Nephron (organoid): ENCODE measurements around the gene ABITRAM.
"Not testable (repeated sequence)": the region's sequence is repeated elsewhere in the genome, so short reads cannot be mapped to it uniquely, and the experiment has no call there.

Experiments used
- H3K27ac Mint-ChIP-seq, 3 experiments: 2 replicates each; pipeline ENCODE4 v1.8.0; 2020; ENCODE audit warnings: mixed read lengths in 3 of 3, mild to moderate bottlenecking in 2 of 3, moderate library complexity in 1 of 3
- H3K27me3 Mint-ChIP-seq: 2 replicates; pipeline ENCODE4 v1.8.0; 2021; ENCODE audit warnings: low read depth, mild to moderate bottlenecking, moderate library complexity, mixed read lengths
- H3K36me3 Mint-ChIP-seq: 2 replicates; pipeline ENCODE4 v1.8.0; 2020; ENCODE audit warnings: low read depth, mixed read lengths
- H3K4me1 Mint-ChIP-seq: 2 replicates; pipeline ENCODE4 v1.8.0; 2020; ENCODE audit warnings: mixed read lengths
- H3K4me3 Mint-ChIP-seq, 3 experiments: 2 replicates each; pipeline ENCODE4 v1.8.0; 2020; ENCODE audit warnings: mild to moderate bottlenecking in 3 of 3, mixed read lengths in 3 of 3, moderate library complexity in 2 of 3
- H3K9me3 Mint-ChIP-seq: 2 replicates; pipeline ENCODE4 v1.8.0; 2020; ENCODE audit warnings: mixed read lengths
- CTCF ChIP-seq, 3 experiments: fragments of 200-600 bp; sonication (generic); IDR thresholded peaks; one replicate each; pipeline ENCODE4 v1.5.0; 2021; ENCODE audit warnings: antibody characterized with exemption in 3 of 3; ENCODE audit not compliant: unreplicated experiment in 3 of 3

The ABITRAM gene

GRCh38 chr9:108934323-108934893, at the start of gene ABITRAM:
Gene ABITRAM (plus strand): TSS chr9:108934400. CDS start chr9:108934487, 87 bp downstream.
- H3K27me3 Mint-ChIP-seq, result no peaks in the 10 kb centered on the region
- H3K4me3 Mint-ChIP-seq, result peak within 1 kb of the TSS; percentile 93 to 97 (median 95)
- TF ChIP-seq CTCF (IDR thresholded peaks at IDR 0.05; ENCODE audit: unreplicated experiment in 3 of 3), result no peak
- H3K9me3 Mint-ChIP-seq, result no peaks in the 10 kb centered on the region
- H3K4me1 Mint-ChIP-seq, result peaks cover 31% of the 10 kb centered on the region
- H3K36me3 Mint-ChIP-seq, result peaks cover 18% of the 10 kb centered on the region
- H3K27ac Mint-ChIP-seq, result peak within 1 kb of the TSS; percentile 97 to 99 (median 98)

GRCh38 chr9:108884701-108885100, 49.5 kb upstream of the ABITRAM start:
- H3K36me3 Mint-ChIP-seq, result peaks cover 65% of the 10 kb centered on the region
- H3K27me3 Mint-ChIP-seq, result no peaks in the 10 kb centered on the region
- H3K4me1 Mint-ChIP-seq, result peaks cover 6% of the 10 kb centered on the region
- H3K27ac Mint-ChIP-seq, result no peak overlapping the region
- H3K4me3 Mint-ChIP-seq, result no peak overlapping the region
- H3K9me3 Mint-ChIP-seq, result peaks cover 2% of the 10 kb centered on the region
- no peak for TF ChIP-seq CTCF (IDR thresholded peaks at IDR 0.05; ENCODE audit: unreplicated experiment in 3 of 3)

GRCh38 chr9:108885643-108886348, 48.4 kb upstream of the ABITRAM start:
- H3K9me3 Mint-ChIP-seq, result peaks cover 2% of the 10 kb centered on the region
- H3K4me3 Mint-ChIP-seq, result peak overlapping the region in 1 of 3 experiments; percentile 4
- H3K36me3 Mint-ChIP-seq, result peaks cover 63% of the 10 kb centered on the region
- peak overlapping the region; percentile 44 to 63 (median 58) for H3K27ac Mint-ChIP-seq
- H3K4me1 Mint-ChIP-seq, result peaks cover 6% of the 10 kb centered on the region
- no peaks in the 10 kb centered on the region for H3K27me3 Mint-ChIP-seq
- TF ChIP-seq CTCF (IDR thresholded peaks at IDR 0.05; ENCODE audit: unreplicated experiment in 3 of 3), result no peak

- H3K4me1 Mint-ChIP-seq, H3K4me3 Mint-ChIP-seq, H3K9me3 Mint-ChIP-seq, H3K27me3 Mint-ChIP-seq: not testable (repeated sequence)
- peaks cover 69% of the 10 kb centered on the region for H3K36me3 Mint-ChIP-seq
- peak overlapping the region; percentile 44 to 63 (median 58) for H3K27ac Mint-ChIP-seq
Observed at GRCh38 chr9:108886594-108887271, 47.5 kb upstream of the ABITRAM start.

GRCh38 chr9:108889649-108890067, 44.5 kb upstream of the ABITRAM start:
- Mint-ChIP-seq H3K36me3 (peaks cover 69% of the 10 kb centered on the region), H3K9me3 (peaks cover 2% of the 10 kb centered on the region), H3K27me3 (no peaks in the 10 kb centered on the region), H3K4me3 (no peak overlapping the region), H3K4me1 (peaks cover 6% of the 10 kb centered on the region), H3K27ac (no peak overlapping the region)
- peak in 1 of 3 experiments; percentile 17 for TF ChIP-seq CTCF (IDR thresholded peaks at IDR 0.05; ENCODE audit: unreplicated experiment in 3 of 3)

- Mint-ChIP-seq H3K4me3 (no peak overlapping the region), H3K4me1 (no peaks in the 10 kb centered on the region), H3K36me3 (peaks cover 72% of the 10 kb centered on the region), H3K9me3 (no peaks in the 10 kb centered on the region), H3K27me3 (no peaks in the 10 kb centered on the region), H3K27ac (no peak overlapping the region)
- TF ChIP-seq CTCF (IDR thresholded peaks at IDR 0.05; ENCODE audit: unreplicated experiment in 3 of 3), result no peak
Observed at GRCh38 chr9:108894225-108894997, 39.8 kb upstream of the ABITRAM start.
